Prostate gland (tissue), 2 donors: ENCODE results near the gene LIPE. TPM values are rescaled to one million over a fixed set of nuclear protein-coding genes. Genes with fewer than 3 reads are reported as not detected.

ENCODE experiments used
- DNase-seq: peaks from one replicate; pipeline ENCODE4 v3.0.0-alpha.2; 2019; ENCODE audit warnings: low spot score
- H3K27ac ChIP-seq, 2 donors: fragments of 200-600 bp; sonication (generic); 2 replicates each; pipeline ENCODE4 v1.5.1; 2017 to 2019
- H3K27me3 ChIP-seq: fragments of 200-600 bp; sonication (generic); replicated peaks from 2 replicates; pipeline ENCODE4 v1.5.1; 2019; ENCODE audit not compliant: insufficient read depth
- H3K36me3 ChIP-seq, 2 donors: fragments of 200-600 bp; sonication (generic); 1 replicate in 1 of 2; 2 replicates in 1 of 2; pipeline versions ENCODE4 v1.5.1 to v1.8.1; 2017 to 2019
- H3K4me1 ChIP-seq: fragments of 200-600 bp; sonication (generic); replicated peaks from 2 replicates; pipeline ENCODE4 v1.5.1; 2019
- H3K4me3 ChIP-seq, 2 donors: fragments of 200-600 bp; sonication (generic); 2 replicates each; pipeline ENCODE4 v1.5.1; 2017 to 2019
- H3K9me3 ChIP-seq: fragments of 200-600 bp; sonication (generic); 2 replicates; pipeline ENCODE4 v1.5.1; 2017
- CTCF ChIP-seq, 4 experiments: fragments of 200-600 bp in 2 of 4; fragments of 450-650 bp in 2 of 4; sonication (generic) in 2 of 4; IDR thresholded peaks; 1 replicate in 3 of 4; 2 replicates in 1 of 4; pipeline ENCODE4 v1.5.1; 2016 to 2019; ENCODE audit warnings: antibody characterized with exemption in 4 of 4, mild to moderate bottlenecking in 2 of 4, moderate library complexity in 2 of 4
- POLR2A ChIP-seq: fragments of 450-650 bp; IDR thresholded peaks from one replicate; pipeline ENCODE4 v1.6.1; 2016; ENCODE audit warnings: antibody characterized with exemption, mild to moderate bottlenecking
- POLR2AphosphoS5 ChIP-seq: sonication (generic); formaldehyde crosslinking; IDR thresholded peaks from one replicate; pipeline ENCODE4 v1.6.1; 2017; ENCODE audit warnings: antibody characterized with exemption
- WGBS: methylation state at CpG from one replicate; pipeline ENCODE4 v1.1.5; 2018; 5-methylcytosine and 5-hydroxymethylcytosine counted together
- intact Hi-C: fragments of 100-400 bp; cut with DNase I; formaldehyde crosslinking; loops from one replicate; pipeline ENCODE4 v1.14.2; 2022
- total RNA-seq, 2 donors: library from RNA; depleted of rRNA; stranded (reverse); fragments of >200 nt; gene quantifications; one replicate each; pipeline ENCODE4 v1.1.0, GENCODE V29; 2016

Gene LIPE
- 10 to 100 TPM; 10.2 to 24.8 TPM for total RNA-seq

- no peak within 1 kb of the TSS for H3K27ac ChIP-seq
Observed at GRCh38 chr19:42427313-42427712, at the start of gene LIPE. Gene LIPE, minus strand, starts transcription at chr19:42427388. Its CDS starts 239 bp downstream, at chr19:42427149.

GRCh38 chr19:42475366-42475765 lies 48.2 kb upstream of the LIPE start:
- Histone ChIP-seq H3K27me3 (no peaks in the 10 kb centered on the region), H3K36me3 (no peaks in the 10 kb centered on the region), H3K4me3 (no peak overlapping the region), H3K4me1 (peaks cover 9% of the 10 kb centered on the region), H3K27ac (no peak overlapping the region), H3K9me3 (no peaks in the 10 kb centered on the region)
- no peak for DNase-seq
- WGBS: 80% methylated on average over 4 of the region's 4 CpGs
- TF ChIP-seq POLR2AphosphoS5: no peak
- TF ChIP-seq POLR2A: no peak
- TF ChIP-seq CTCF (IDR thresholded peaks at IDR 0.05): no peak
- intact Hi-C loops: no loop called here

More at GRCh38 chr19:42427313-42427712, at the start of gene LIPE:
- Histone ChIP-seq H3K27me3 (no peaks in the 10 kb centered on the region), H3K36me3 (no peaks in the 10 kb centered on the region), H3K4me1 (no peaks in the 10 kb centered on the region), H3K9me3 (no peaks in the 10 kb centered on the region), H3K4me3 (no peak within 1 kb of the TSS)
- WGBS: 66% methylated on average over 4 of the region's 4 CpGs
- no peak for DNase-seq
- intact Hi-C loops: no loop called here
- TF ChIP-seq CTCF (IDR thresholded peaks at IDR 0.05) (no peak), POLR2A (no peak), POLR2AphosphoS5 (no peak)

GRCh38 chr19:42474743-42475142 lies 47.6 kb upstream of the LIPE start:
- Histone ChIP-seq H3K4me3 (no peak overlapping the region), H3K9me3 (no peaks in the 10 kb centered on the region), H3K27me3 (no peaks in the 10 kb centered on the region), H3K4me1 (peaks cover 9% of the 10 kb centered on the region), H3K36me3 (no peaks in the 10 kb centered on the region), H3K27ac (no peak overlapping the region)
- DNase-seq: no peak
- WGBS: 60% methylated on average over 4 of the region's 4 CpGs
- intact Hi-C loops: no loop called here
- TF ChIP-seq CTCF (IDR thresholded peaks at IDR 0.05) (no peak), POLR2AphosphoS5 (no peak), POLR2A (no peak)

- intact Hi-C loops: no loop called here
- 73% methylated on average over 6 of the region's 6 CpGs for WGBS
- Histone ChIP-seq H3K36me3 (no peaks in the 10 kb centered on the region), H3K4me1 (peaks cover 9% of the 10 kb centered on the region), H3K27me3 (no peaks in the 10 kb centered on the region), H3K4me3 (no peak overlapping the region), H3K27ac (no peak overlapping the region), H3K9me3 (no peaks in the 10 kb centered on the region)
- DNase-seq: no peak
- TF ChIP-seq POLR2A: no peak
- no peak for TF ChIP-seq POLR2AphosphoS5
Observed at GRCh38 chr19:42473686-42474085, 46.5 kb upstream of the LIPE start.

- no peaks in the 10 kb centered on the region for H3K9me3 ChIP-seq
- intact Hi-C loops: no loop called here
- H3K4me3 ChIP-seq: no peak overlapping the region
- WGBS: 64% methylated on average over 7 of the region's 7 CpGs
- peaks cover 9% of the 10 kb centered on the region for H3K4me1 ChIP-seq
- DNase-seq: no peak
- TF ChIP-seq CTCF (IDR thresholded peaks at IDR 0.05) (no peak), POLR2A (no peak), POLR2AphosphoS5 (no peak)
- H3K27ac ChIP-seq: peak overlapping the region; percentile 74 to 85
- H3K27me3 ChIP-seq: no peaks in the 10 kb centered on the region
- no peaks in the 10 kb centered on the region for H3K36me3 ChIP-seq
Observed at GRCh38 chr19:42472402-42473147, 45.4 kb upstream of the LIPE start.
